OCI-LY3 (cell line): ENCODE results near the gene SWAP70.

Source experiments
- CTCF ChIP-seq: fragments of 200-600, 300-600 bp; sonication (generic); IDR thresholded peaks from 2 replicates; pipeline ENCODE4 v1.5.1; 2014; ENCODE audit warnings: antibody characterized with exemption, low read length, low read depth
- EZH2phosphoT487 ChIP-seq: fragments of 200-600 bp; shearing (Covaris generic); IDR thresholded peaks from 2 replicates; pipeline ENCODE4 v1.6.1; 2018; ENCODE audit warnings: antibody characterized with exemption, mixed run types, low read depth

GRCh38 chr11:9665749-9666148, 1.9 kb downstream of the SWAP70 start:
- TF ChIP-seq CTCF (no peak), EZH2phosphoT487 (no peak)
